Activated naive CD8-positive, alpha-beta T cell treated with anti-CD3 and anti-CD28 coated beads, Interleukin-2, amount 50 U/mL, for 24 hours (primary cell): ENCODE results near the gene EPHA7.

ENCODE experiments used
- ATAC-seq: fragments of 150-1000 bp; cut with Tn5 transposase; one replicate; pipeline ENCODE4 v1.10.0; 2021
- DNase-seq: peaks from one replicate; pipeline ENCODE4 v3.0.0; 2021
- H3K27ac Mint-ChIP-seq: one replicate; pipeline ENCODE4 v1.8.0; 2021; ENCODE audit warnings: mild to moderate bottlenecking, mixed read lengths
- H3K27me3 Mint-ChIP-seq: one replicate; pipeline ENCODE4 v1.8.0; 2021; ENCODE audit warnings: mixed read lengths
- H3K36me3 Mint-ChIP-seq: one replicate; pipeline ENCODE4 v1.8.0; 2021; ENCODE audit warnings: low read depth, mixed read lengths
- H3K4me1 Mint-ChIP-seq: one replicate; pipeline ENCODE4 v1.8.0; 2021; ENCODE audit warnings: mixed read lengths
- H3K4me3 Mint-ChIP-seq: one replicate; pipeline ENCODE4 v1.8.0; 2021; ENCODE audit warnings: mild to moderate bottlenecking, moderate library complexity, mixed read lengths
- H3K9me3 Mint-ChIP-seq: one replicate; pipeline ENCODE4 v1.8.0; 2021; ENCODE audit warnings: mixed read lengths

Gene EPHA7

GRCh38 chr6:93218096-93218495, 201.3 kb downstream of the EPHA7 start:
- no peaks in the 10 kb centered on the region for H3K36me3 Mint-ChIP-seq
- H3K27ac Mint-ChIP-seq, result no peak overlapping the region
- no peaks in the 10 kb centered on the region for H3K4me1 Mint-ChIP-seq
- H3K27me3 Mint-ChIP-seq, result no peaks in the 10 kb centered on the region
- no peak for DNase-seq
- peaks cover 24% of the 10 kb centered on the region for H3K9me3 Mint-ChIP-seq
- no peak overlapping the region for H3K4me3 Mint-ChIP-seq
- ATAC-seq, result no peak

- Mint-ChIP-seq H3K4me3 (no peak overlapping the region), H3K27me3 (no peaks in the 10 kb centered on the region), H3K9me3 (peaks cover 20% of the 10 kb centered on the region), H3K4me1 (no peaks in the 10 kb centered on the region), H3K27ac (no peak overlapping the region), H3K36me3 (no peaks in the 10 kb centered on the region)
- no peak for DNase-seq
- no peak for ATAC-seq
Measured at GRCh38 chr6:93213028-93213427, 206.3 kb downstream of the EPHA7 start.

- DNase-seq (no peak), ATAC-seq (no peak)
- no peaks in the 10 kb centered on the region for H3K36me3 Mint-ChIP-seq
- peaks cover 14% of the 10 kb centered on the region for H3K9me3 Mint-ChIP-seq
- no peaks in the 10 kb centered on the region for H3K27me3 Mint-ChIP-seq
- no peak overlapping the region for H3K4me3 Mint-ChIP-seq
- no peak overlapping the region for H3K27ac Mint-ChIP-seq
- H3K4me1 Mint-ChIP-seq, result no peaks in the 10 kb centered on the region
Measured at GRCh38 chr6:93210908-93211307, 208.5 kb downstream of the EPHA7 start.

GRCh38 chr6:93209358-93209757, 210.0 kb downstream of the EPHA7 start:
- H3K4me3 Mint-ChIP-seq, result no peak overlapping the region
- no peaks in the 10 kb centered on the region for H3K4me1 Mint-ChIP-seq
- H3K27ac Mint-ChIP-seq, result no peak overlapping the region
- H3K27me3 Mint-ChIP-seq, result no peaks in the 10 kb centered on the region
- ATAC-seq, result no peak
- H3K9me3 Mint-ChIP-seq, result peaks cover 14% of the 10 kb centered on the region
- DNase-seq, result no peak
- no peaks in the 10 kb centered on the region for H3K36me3 Mint-ChIP-seq

GRCh38 chr6:93196406-93196970, 222.9 kb downstream of the EPHA7 start:
- no peaks in the 10 kb centered on the region for H3K36me3 Mint-ChIP-seq
- H3K27me3 Mint-ChIP-seq, result no peaks in the 10 kb centered on the region
- peaks cover 16% of the 10 kb centered on the region for H3K9me3 Mint-ChIP-seq
- no peaks in the 10 kb centered on the region for H3K4me1 Mint-ChIP-seq
- no peak overlapping the region for H3K27ac Mint-ChIP-seq
- no peak overlapping the region for H3K4me3 Mint-ChIP-seq
- no peak for DNase-seq
- ATAC-seq, result no peak

- Mint-ChIP-seq H3K27me3 (no peaks in the 10 kb centered on the region), H3K4me3 (no peak overlapping the region), H3K4me1 (no peaks in the 10 kb centered on the region), H3K9me3 (peaks cover 20% of the 10 kb centered on the region), H3K36me3 (no peaks in the 10 kb centered on the region), H3K27ac (no peak overlapping the region)
- DNase-seq (no peak), ATAC-seq (no peak)
Measured at GRCh38 chr6:93194480-93194879, 224.9 kb downstream of the EPHA7 start.

GRCh38 chr6:93193868-93194267, 225.5 kb downstream of the EPHA7 start:
- no peaks in the 10 kb centered on the region for H3K27me3 Mint-ChIP-seq
- no peak overlapping the region for H3K4me3 Mint-ChIP-seq
- H3K9me3 Mint-ChIP-seq, result peaks cover 16% of the 10 kb centered on the region
- H3K36me3 Mint-ChIP-seq, result no peaks in the 10 kb centered on the region
- no peak for DNase-seq
- H3K4me1 Mint-ChIP-seq, result no peaks in the 10 kb centered on the region
- no peak for ATAC-seq
- no peak overlapping the region for H3K27ac Mint-ChIP-seq
